Thoracic aorta (tissue), 2 donors: ENCODE data around the gene PRODH. TPM values are rescaled to one million over a fixed set of nuclear protein-coding genes. Genes with fewer than 3 reads are reported as not detected.
"Not testable (repeated sequence)": the region's sequence is repeated elsewhere in the genome, so short reads cannot be mapped to it uniquely, and the experiment has no call there.

Experiments
- ATAC-seq: fragments of 150-250 bp; one replicate; pipeline ENCODE4 v1.8.0; 2017; ENCODE audit warnings: low read depth; ENCODE audit not compliant: insufficient number of reproducible peaks, low FRiP score
- DNase-seq: peaks from one replicate; pipeline ENCODE4 v3.0.0-alpha.2; 2020; ENCODE audit warnings: low spot score
- H3K27ac ChIP-seq, 2 donors: fragments of 200-600 bp; sonication (generic); 1 replicate in 1 of 2; 2 replicates in 1 of 2; pipeline ENCODE4 v1.5.1; 2016; ENCODE audit warnings: mild to moderate bottlenecking in 2 of 2, moderate library complexity in 2 of 2
- H3K27me3 ChIP-seq: fragments of 200-600 bp; sonication (generic); replicated peaks from 2 replicates; pipeline ENCODE4 v1.6.0; 2016; ENCODE audit warnings: mild to moderate bottlenecking; ENCODE audit not compliant: insufficient read depth
- H3K36me3 ChIP-seq: fragments of 200-600 bp; sonication (generic); one replicate; pipeline ENCODE4 v1.5.1; 2016
- H3K4me1 ChIP-seq, 2 donors: fragments of 200-600 bp; sonication (generic); 1 replicate in 1 of 2; 2 replicates in 1 of 2; pipeline versions ENCODE4 v1.5.1 to v1.6.0; 2016; ENCODE audit warnings: low read depth in 2 of 2, mild to moderate bottlenecking in 1 of 2; ENCODE audit not compliant: control insufficient read depth in 1 of 2
- H3K4me3 ChIP-seq: fragments of 200-600 bp; sonication (generic); 2 replicates; pipeline ENCODE4 v1.5.1; 2016; ENCODE audit warnings: mild to moderate bottlenecking
- H3K9me3 ChIP-seq: fragments of 200-600 bp; sonication (generic); 2 replicates; pipeline ENCODE4 v1.5.1; 2016
- CTCF ChIP-seq: fragments of 200-600 bp; sonication (generic); IDR thresholded peaks from one replicate; pipeline ENCODE4 v1.5.1; 2019; ENCODE audit warnings: antibody characterized with exemption
- total RNA-seq, 2 donors: library from RNA; depleted of rRNA; stranded (reverse); fragments of >200 nt; gene quantifications; one replicate each; pipeline versions ENCODE4 v1.1.0 to v1.2.3, GENCODE V29; 2016

PRODH gene
- total RNA-seq, 2 donors from 2014 or later: 7.5 to 16.0 TPM

GRCh38 chr22:18975434-18976196, 39.5 kb upstream of the PRODH start:
- ATAC-seq (no peak), DNase-seq (no peak)
- TF ChIP-seq CTCF: no peak
- no peaks in the 10 kb centered on the region for H3K36me3 ChIP-seq
- no peak overlapping the region for H3K27ac ChIP-seq
- H3K4me1 ChIP-seq: peaks cover 0 to 1% of the 10 kb centered on the region in 2 donors
- H3K9me3 ChIP-seq: no peaks in the 10 kb centered on the region
- no peak overlapping the region for H3K4me3 ChIP-seq
- H3K27me3 ChIP-seq: no peaks in the 10 kb centered on the region

GRCh38 chr22:18974477-18975180, 38.5 kb upstream of the PRODH start:
- Histone ChIP-seq H3K4me1 (peaks cover 0 to 4% of the 10 kb centered on the region in 2 donors), H3K36me3 (no peaks in the 10 kb centered on the region), H3K4me3 (no peak overlapping the region), H3K27me3 (no peaks in the 10 kb centered on the region), H3K9me3 (no peaks in the 10 kb centered on the region), H3K27ac (no peak overlapping the region)
- ATAC-seq (no peak), DNase-seq (no peak)
- TF ChIP-seq CTCF: no peak

- DNase-seq: no peak
- H3K27me3 ChIP-seq: no peaks in the 10 kb centered on the region
- H3K4me1 ChIP-seq: peaks cover 0 to 4% of the 10 kb centered on the region in 2 donors
- no peak overlapping the region for H3K27ac ChIP-seq
- H3K36me3 ChIP-seq: no peaks in the 10 kb centered on the region
- no peak for TF ChIP-seq CTCF
- no peaks in the 10 kb centered on the region for H3K9me3 ChIP-seq
- H3K4me3 ChIP-seq: no peak overlapping the region
- ATAC-seq: no peak
Measured at GRCh38 chr22:18973264-18974031, 37.4 kb upstream of the PRODH start.

GRCh38 chr22:18972591-18972990, 36.5 kb upstream of the PRODH start:
- DNase-seq, H3K27ac ChIP-seq, H3K9me3 ChIP-seq, H3K36me3 ChIP-seq, H3K4me1 ChIP-seq, H3K4me3 ChIP-seq, H3K27me3 ChIP-seq, ATAC-seq: not testable (repeated sequence)

- not testable (repeated sequence) for H3K4me1 ChIP-seq, H3K36me3 ChIP-seq, H3K4me3 ChIP-seq, DNase-seq, H3K9me3 ChIP-seq, H3K27me3 ChIP-seq, ATAC-seq, H3K27ac ChIP-seq
Measured at GRCh38 chr22:18972029-18972428, 35.9 kb upstream of the PRODH start.

GRCh38 chr22:18971321-18971751, 35.2 kb upstream of the PRODH start:
- Histone ChIP-seq H3K9me3 (no peaks in the 10 kb centered on the region), H3K27ac (no peak overlapping the region), H3K4me3 (no peak overlapping the region), H3K27me3 (no peaks in the 10 kb centered on the region), H3K4me1 (peaks cover 0 to 4% of the 10 kb centered on the region in 2 donors), H3K36me3 (no peaks in the 10 kb centered on the region)
- ATAC-seq: no peak
- no peak for TF ChIP-seq CTCF
- DNase-seq: no peak
